PC-9 (cell line): ENCODE data around the gene EXOC8.

Source experiments
- EZH2 ChIP-seq: fragments of 200-600 bp; sonication (generic); IDR thresholded peaks from 2 replicates; pipeline ENCODE4 v1.8.0; 2017; ENCODE audit warnings: antibody characterized with exemption, low read depth
- TF ChIP-seq, protein P1 (sequence below): fragments of 200-600 bp; sonication (generic); conservative IDR thresholded peaks from 2 replicates; pipeline ENCODE4 v1.6.1; 2017; ENCODE audit warnings: mixed run types, antibody characterized with exemption, mild to moderate bottlenecking, moderate library complexity

DNA sequence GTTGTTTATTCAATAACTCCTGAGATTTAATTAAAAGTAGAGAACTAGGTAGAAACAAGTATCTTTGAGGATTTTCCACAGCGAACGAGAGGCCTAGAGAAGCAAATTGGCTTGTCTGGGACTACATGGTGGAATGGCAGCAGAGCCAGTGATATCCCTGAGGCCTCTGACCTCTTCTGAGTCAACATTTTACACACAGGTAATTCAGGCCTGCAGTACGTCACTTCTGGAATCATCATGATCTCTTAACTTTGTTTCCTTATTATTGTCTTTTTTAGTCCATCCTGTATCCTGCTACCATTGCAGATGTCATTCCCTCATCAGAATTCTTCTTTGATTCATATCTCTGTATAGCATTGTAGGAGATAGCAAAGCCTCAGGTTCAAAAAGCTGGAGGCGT lies 10.3 kb upstream of the EXOC8 start:
- TF ChIP-seq, protein P1, sequence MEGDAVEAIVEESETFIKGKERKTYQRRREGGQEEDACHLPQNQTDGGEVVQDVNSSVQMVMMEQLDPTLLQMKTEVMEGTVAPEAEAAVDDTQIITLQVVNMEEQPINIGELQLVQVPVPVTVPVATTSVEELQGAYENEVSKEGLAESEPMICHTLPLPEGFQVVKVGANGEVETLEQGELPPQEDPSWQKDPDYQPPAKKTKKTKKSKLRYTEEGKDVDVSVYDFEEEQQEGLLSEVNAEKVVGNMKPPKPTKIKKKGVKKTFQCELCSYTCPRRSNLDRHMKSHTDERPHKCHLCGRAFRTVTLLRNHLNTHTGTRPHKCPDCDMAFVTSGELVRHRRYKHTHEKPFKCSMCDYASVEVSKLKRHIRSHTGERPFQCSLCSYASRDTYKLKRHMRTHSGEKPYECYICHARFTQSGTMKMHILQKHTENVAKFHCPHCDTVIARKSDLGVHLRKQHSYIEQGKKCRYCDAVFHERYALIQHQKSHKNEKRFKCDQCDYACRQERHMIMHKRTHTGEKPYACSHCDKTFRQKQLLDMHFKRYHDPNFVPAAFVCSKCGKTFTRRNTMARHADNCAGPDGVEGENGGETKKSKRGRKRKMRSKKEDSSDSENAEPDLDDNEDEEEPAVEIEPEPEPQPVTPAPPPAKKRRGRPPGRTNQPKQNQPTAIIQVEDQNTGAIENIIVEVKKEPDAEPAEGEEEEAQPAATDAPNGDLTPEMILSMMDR: no peak
- TF ChIP-seq EZH2: no peak
